Kidney tubule cell (primary cell): ENCODE results near the gene ANKRD53.

ENCODE experiments used
- DNase-seq: peaks from one replicate; pipeline ENCODE4 v3.0.0-alpha.2; 2018; ENCODE audit warnings: low spot score

The ANKRD53 gene

GRCh38 chr2:70966681-70967080 is 11.7 kb upstream of the ANKRD53 start:
- no peak for DNase-seq

- DNase-seq, result no peak
Observed at GRCh38 chr2:70967189-70967588, 11.2 kb upstream of the ANKRD53 start.

GRCh38 chr2:70974592-70974991 is 3.8 kb upstream of the ANKRD53 start:
- DNase-seq, result no peak

GRCh38 chr2:70975237-70975636 is 3.2 kb upstream of the ANKRD53 start:
- DNase-seq, result no peak

- peak; percentile 50 for DNase-seq
Observed at GRCh38 chr2:70977605-70978205, 725 bp upstream of the ANKRD53 start.

GRCh38 chr2:70979180-70979488 is 704 bp downstream of the ANKRD53 start:
- no peak for DNase-seq

- no peak for DNase-seq
Observed at GRCh38 chr2:70979626-70980025, 1.2 kb downstream of the ANKRD53 start.

GRCh38 chr2:70981421-70981820 is 3.0 kb downstream of the ANKRD53 start:
- DNase-seq, result no peak

GRCh38 chr2:70981866-70982810 is 3.7 kb downstream of the ANKRD53 start:
- DNase-seq, result no peak

- no peak for DNase-seq
Observed at GRCh38 chr2:70982971-70983370, 4.5 kb downstream of the ANKRD53 start.

- DNase-seq, result no peak
Observed at GRCh38 chr2:70983506-70984227, 5.2 kb downstream of the ANKRD53 start.

GRCh38 chr2:70984228-70984575 is 5.8 kb downstream of the ANKRD53 start:
- no peak for DNase-seq

GRCh38 chr2:70984576-70985282 is 6.3 kb downstream of the ANKRD53 start:
- peak; percentile 39 for DNase-seq

GRCh38 chr2:70985283-70985688 is 6.9 kb downstream of the ANKRD53 start:
- no peak for DNase-seq

- no peak for DNase-seq
Observed at GRCh38 chr2:70985956-70986355, 7.5 kb downstream of the ANKRD53 start.

- DNase-seq, result no peak
Observed at GRCh38 chr2:70986499-70987189, 8.2 kb downstream of the ANKRD53 start.

GRCh38 chr2:70987386-70987785 is 9.0 kb downstream of the ANKRD53 start:
- DNase-seq, result no peak

- DNase-seq, result no peak
Observed at GRCh38 chr2:70988151-70988550, 9.7 kb downstream of the ANKRD53 start.

- no peak for DNase-seq
Observed at GRCh38 chr2:70988726-70989648, 10.6 kb downstream of the ANKRD53 start.

GRCh38 chr2:70990216-70990615 is 11.8 kb downstream of the ANKRD53 start:
- no peak for DNase-seq

GRCh38 chr2:70991142-70991541 is 12.7 kb downstream of the ANKRD53 start:
- DNase-seq, result no peak
